Caco-2 (cell line): ENCODE data around the gene LHX3. TPM values are rescaled to one million over a fixed set of nuclear protein-coding genes. Genes with fewer than 3 reads are reported as not detected.

Source experiments
- BruUV-seq: library from RNA; stranded (reverse); fragments of 400-500 nt; replicated peaks from 2 replicates; lab custom pipeline; 2021; lab: Mats Ljungman, UMichigan
- CTCF ChIA-PET: fragments of 300-600 bp; sonication (Branson Sonifier 250); formaldehyde crosslinking; loops from one replicate; lab custom pipeline; 2022; ENCODE audit warnings: antibody characterized with exemption; lab: Charles Lee
- POLR2A ChIA-PET: fragments of 300-600 bp; sonication (Branson Sonifier 250); formaldehyde crosslinking; loops from one replicate; lab custom pipeline; 2022; ENCODE audit warnings: antibody characterized with exemption; lab: Charles Lee
- DNase-seq, 2 experiments: peaks; one replicate each; pipeline versions ENCODE4 v3.0.0 to v3.0.0-alpha.2; 2020 to 2022
- H3K27me3 ChIP-seq: replicated peaks from 2 replicates; pipeline ENCODE4 v1.6.0; 2011; ENCODE audit warnings: low read length; ENCODE audit not compliant: control insufficient read depth, insufficient read depth
- H3K36me3 ChIP-seq: 2 replicates; pipeline ENCODE4 v1.5.1; 2011; ENCODE audit warnings: low read length; ENCODE audit not compliant: control insufficient read depth, insufficient read depth
- H3K4me1 ChIP-seq: fragments of 250-450 bp; sonication (Bioruptor Pico); 2 replicates; pipeline ENCODE4 v1.5.1; 2020; ENCODE audit warnings: mild to moderate bottlenecking
- H3K4me3 ChIP-seq: 2 replicates; pipeline ENCODE4 v1.5.1; 2011; ENCODE audit warnings: low read depth, mild to moderate bottlenecking, control low read depth, low read length
- H3K9me3 ChIP-seq: fragments of 250-450 bp; sonication (Bioruptor Pico); 2 replicates; pipeline ENCODE4 v1.5.1; 2020; ENCODE audit warnings: mild to moderate bottlenecking, moderate library complexity
- H3K27ac Mint-ChIP-seq: one replicate; pipeline ENCODE4 v1.8.0; 2022; ENCODE audit warnings: mixed read lengths; ENCODE audit not compliant: unreplicated experiment
- H3K27me3 Mint-ChIP-seq: one replicate; pipeline ENCODE4 v1.8.0; 2022; ENCODE audit warnings: mixed read lengths; ENCODE audit not compliant: insufficient read depth, unreplicated experiment
- H3K36me3 Mint-ChIP-seq: one replicate; pipeline ENCODE4 v1.8.0; 2022; ENCODE audit warnings: mild to moderate bottlenecking, mixed read lengths; ENCODE audit not compliant: insufficient read depth, unreplicated experiment
- H3K4me1 Mint-ChIP-seq: one replicate; pipeline ENCODE4 v1.8.0; 2022; ENCODE audit warnings: low read depth, mixed read lengths; ENCODE audit not compliant: unreplicated experiment
- H3K4me3 Mint-ChIP-seq: one replicate; pipeline ENCODE4 v1.8.0; 2022; ENCODE audit warnings: mild to moderate bottlenecking, moderate library complexity, mixed read lengths; ENCODE audit not compliant: unreplicated experiment
- H3K9me3 Mint-ChIP-seq: one replicate; pipeline ENCODE4 v1.8.0; 2022; ENCODE audit warnings: mixed read lengths; ENCODE audit not compliant: unreplicated experiment
- intact Hi-C: fragments of 100-400 bp; cut with micrococcal nuclease; formaldehyde crosslinking; loops from one replicate; pipeline ENCODE4 v1.10.0; 2022; ENCODE audit not compliant: unreplicated experiment
- total RNA-seq: library from RNA; stranded (reverse); gene quantifications from 2 replicates; pipeline ENCODE4 v1.2.3, GENCODE V29; 2022
- TF ChIP-seq, protein P1 (sequence below), 2 experiments: fragments of 200-600 bp in 1 of 2; IDR thresholded peaks; 1 replicate in 1 of 2; 2 replicates in 1 of 2; pipeline versions ENCODE4 v1.5.1 to v1.8.0; 2011 to 2022; ENCODE audit warnings: antibody characterized with exemption in 1 of 2, control low read depth in 1 of 2, inconsistent platforms in 1 of 2, low read depth in 1 of 2, low read length in 1 of 2, mild to moderate bottlenecking in 1 of 2, moderate library complexity in 1 of 2; ENCODE audit not compliant: insufficient read depth in 1 of 2, severe bottlenecking in 1 of 2, unreplicated experiment in 1 of 2

Gene LHX3
- total RNA-seq, 1 experiment from 2014 or later = 1.2 TPM

DNA sequence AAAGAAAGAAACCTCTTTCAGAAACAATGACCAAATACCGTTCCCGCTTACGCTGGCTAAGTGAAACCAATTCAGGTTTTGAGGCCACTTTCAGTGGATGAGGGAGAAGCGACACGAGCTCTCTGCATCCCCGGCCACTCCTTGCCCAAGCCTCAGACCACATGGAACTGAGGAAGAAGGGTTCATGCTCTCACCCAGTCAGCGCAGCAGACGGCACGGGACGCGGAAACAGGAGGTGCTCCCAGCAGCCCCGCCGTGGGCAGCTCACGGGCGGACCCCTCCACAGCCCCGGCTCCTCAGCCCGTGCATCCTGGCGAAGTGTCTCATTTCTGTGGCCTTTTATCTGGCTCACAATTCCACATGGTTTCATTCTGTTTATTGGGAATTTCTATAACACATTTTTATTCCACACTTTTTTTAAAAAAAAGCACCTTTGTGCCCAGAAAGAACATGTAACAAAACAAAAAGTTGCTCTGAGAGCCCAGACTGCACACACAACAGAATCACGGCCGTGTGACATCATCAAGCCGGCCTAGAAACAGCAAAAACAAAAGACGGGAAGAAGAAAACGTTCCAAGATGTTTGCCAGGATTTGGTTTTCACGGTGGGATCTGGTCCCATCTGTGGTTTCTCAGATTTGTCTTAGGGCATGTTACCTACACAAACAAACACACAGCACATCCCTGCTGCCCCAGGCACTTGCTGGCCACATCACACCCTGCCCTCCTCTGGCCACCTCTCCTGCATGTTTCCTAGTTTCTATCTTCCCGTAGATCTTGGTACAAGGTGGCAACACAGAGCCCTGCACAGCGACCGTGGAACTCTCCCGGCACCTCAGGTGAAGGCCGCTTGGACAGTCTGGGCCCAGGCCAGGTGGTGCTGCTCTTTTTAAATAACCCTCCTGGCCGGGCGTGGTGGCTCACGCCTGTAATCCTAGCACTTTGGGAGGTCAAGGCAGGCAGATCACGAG lies 24.5 kb upstream of the LHX3 start:
- BruUV-seq = no TSS peak
- POLR2A ChIA-PET = no interaction called here
- CTCF ChIA-PET = no interaction called here

DNA sequence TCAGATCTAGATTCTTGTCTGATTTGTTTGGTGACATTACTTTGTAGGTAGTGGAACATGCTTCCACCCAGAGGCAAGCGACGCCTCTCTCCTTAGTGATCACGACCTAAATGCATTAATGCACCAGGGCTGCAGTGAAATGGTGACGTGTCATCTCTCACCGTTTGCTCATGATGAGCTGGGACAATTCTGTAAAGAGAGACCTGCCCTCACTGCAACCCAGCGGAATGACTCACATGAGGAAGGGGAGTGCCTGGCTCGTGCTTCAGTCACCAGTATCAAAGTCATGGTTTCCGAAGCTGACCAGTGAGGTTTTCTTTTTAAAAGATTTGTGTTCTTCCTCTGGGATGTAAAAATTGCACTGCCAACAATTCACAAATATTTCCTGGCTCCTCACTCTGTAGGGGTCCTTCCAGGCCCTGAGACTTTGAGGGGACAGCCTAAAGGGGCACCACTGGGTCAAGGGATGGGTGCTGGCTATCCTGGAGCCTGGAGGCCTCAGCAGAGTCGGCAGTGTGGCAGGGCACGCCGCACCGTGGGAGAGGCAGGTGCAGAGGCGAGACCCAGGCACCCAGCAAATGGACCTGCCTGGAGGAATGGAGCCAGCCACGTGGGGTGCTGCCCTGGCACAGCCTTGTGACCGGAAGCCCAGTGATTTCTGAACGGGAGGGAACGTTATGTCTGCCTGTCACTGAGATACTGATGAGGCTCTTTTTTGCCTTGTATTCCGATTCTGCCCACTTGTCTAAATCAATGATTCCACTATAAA lies 23.4 kb upstream of the LHX3 start:
- Histone ChIP-seq H3K36me3 (peaks cover 8% of the 10 kb centered on the region), H3K4me1 (no peaks in the 10 kb centered on the region), H3K4me3 (no peak overlapping the region), H3K9me3 (no peaks in the 10 kb centered on the region), H3K27me3 (no peaks in the 10 kb centered on the region)
- no peaks in the 10 kb centered on the region for H3K4me1 Mint-ChIP-seq
- intact Hi-C loops = loop anchor here (10.0 kb wide), 1 partner anchor 53 kb away; no protein-coding TSS in a partner anchor
- POLR2A ChIA-PET = no interaction called here
- TF ChIP-seq, protein P1, sequence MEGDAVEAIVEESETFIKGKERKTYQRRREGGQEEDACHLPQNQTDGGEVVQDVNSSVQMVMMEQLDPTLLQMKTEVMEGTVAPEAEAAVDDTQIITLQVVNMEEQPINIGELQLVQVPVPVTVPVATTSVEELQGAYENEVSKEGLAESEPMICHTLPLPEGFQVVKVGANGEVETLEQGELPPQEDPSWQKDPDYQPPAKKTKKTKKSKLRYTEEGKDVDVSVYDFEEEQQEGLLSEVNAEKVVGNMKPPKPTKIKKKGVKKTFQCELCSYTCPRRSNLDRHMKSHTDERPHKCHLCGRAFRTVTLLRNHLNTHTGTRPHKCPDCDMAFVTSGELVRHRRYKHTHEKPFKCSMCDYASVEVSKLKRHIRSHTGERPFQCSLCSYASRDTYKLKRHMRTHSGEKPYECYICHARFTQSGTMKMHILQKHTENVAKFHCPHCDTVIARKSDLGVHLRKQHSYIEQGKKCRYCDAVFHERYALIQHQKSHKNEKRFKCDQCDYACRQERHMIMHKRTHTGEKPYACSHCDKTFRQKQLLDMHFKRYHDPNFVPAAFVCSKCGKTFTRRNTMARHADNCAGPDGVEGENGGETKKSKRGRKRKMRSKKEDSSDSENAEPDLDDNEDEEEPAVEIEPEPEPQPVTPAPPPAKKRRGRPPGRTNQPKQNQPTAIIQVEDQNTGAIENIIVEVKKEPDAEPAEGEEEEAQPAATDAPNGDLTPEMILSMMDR (IDR thresholded peaks at IDR 0.05; ENCODE audit: insufficient read depth in 1 of 2, low read depth in 1 of 2, low read length in 1 of 2, severe bottlenecking in 1 of 2, unreplicated experiment in 1 of 2) = no peak
- no peak overlapping the region for H3K27ac Mint-ChIP-seq
- no TSS peak for BruUV-seq
- H3K36me3 Mint-ChIP-seq = peaks cover 35% of the 10 kb centered on the region
- no peak for DNase-seq
- H3K27me3 Mint-ChIP-seq = no peaks in the 10 kb centered on the region
- CTCF ChIA-PET = interaction anchor here (0.6 kb wide), 1 partner anchor 95 kb away, joined by 3 read pairs; no protein-coding TSS in a partner anchor
- no peaks in the 10 kb centered on the region for H3K9me3 Mint-ChIP-seq
- H3K4me3 Mint-ChIP-seq = no peak overlapping the region

More for the DNA sequence above, 24.5 kb upstream of the LHX3 start:
- H3K4me3 Mint-ChIP-seq = no peak overlapping the region
- no peaks in the 10 kb centered on the region for H3K4me1 ChIP-seq
- H3K4me3 ChIP-seq = no peak overlapping the region
- no peaks in the 10 kb centered on the region for H3K9me3 Mint-ChIP-seq
- H3K36me3 Mint-ChIP-seq = peaks cover 37% of the 10 kb centered on the region
- TF ChIP-seq, protein P1 (IDR thresholded peaks at IDR 0.05; ENCODE audit: insufficient read depth in 1 of 2, low read depth in 1 of 2, low read length in 1 of 2, severe bottlenecking in 1 of 2, unreplicated experiment in 1 of 2) = no peak
- H3K4me1 Mint-ChIP-seq = no peaks in the 10 kb centered on the region
- H3K27ac Mint-ChIP-seq = no peak overlapping the region
- DNase-seq = no peak
- H3K36me3 ChIP-seq = peaks cover 5% of the 10 kb centered on the region
- no peaks in the 10 kb centered on the region for H3K9me3 ChIP-seq
- H3K27me3 ChIP-seq = no peaks in the 10 kb centered on the region
- no peaks in the 10 kb centered on the region for H3K27me3 Mint-ChIP-seq
- intact Hi-C loops = loop anchor here (10.0 kb wide), 1 partner anchor 55 kb away; no protein-coding TSS in a partner anchor
